ENCODE data around the gene KANSL1L.
"Not testable (repeated sequence)": the region's sequence is repeated elsewhere in the genome, so short reads cannot be mapped to it uniquely, and the experiment has no call there.

Gene KANSL1L

DNA sequence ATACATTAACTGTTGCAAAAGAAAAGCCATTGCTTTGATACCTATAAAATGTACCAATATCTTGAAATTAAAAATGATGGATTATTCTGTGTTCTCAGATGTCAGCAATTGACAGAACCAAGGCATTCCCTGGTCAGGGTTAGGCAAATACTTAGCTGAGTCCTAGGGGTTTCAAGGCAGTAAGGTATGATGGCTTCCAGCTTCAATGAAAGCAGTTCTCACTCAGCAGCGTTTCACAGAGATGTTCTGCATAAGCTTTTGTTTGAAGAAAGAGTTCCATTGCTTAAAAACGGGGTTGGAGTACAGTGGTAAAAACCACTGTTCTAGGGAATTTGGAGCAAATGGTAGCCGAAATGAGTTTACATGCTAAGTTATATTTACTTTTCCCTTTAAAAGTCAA lies 17.0 kb upstream of the KANSL1L start:
- Mint-ChIP-seq H3K4me1 (peaks cover 3% of the 10 kb centered on the region), H3K27ac (no peak overlapping the region), H3K4me3 (no peak overlapping the region), H3K36me3 (peaks cover 8% of the 10 kb centered on the region), H3K27me3 (no peaks in the 10 kb centered on the region), H3K9me3 (peaks cover 9% of the 10 kb centered on the region)

DNA sequence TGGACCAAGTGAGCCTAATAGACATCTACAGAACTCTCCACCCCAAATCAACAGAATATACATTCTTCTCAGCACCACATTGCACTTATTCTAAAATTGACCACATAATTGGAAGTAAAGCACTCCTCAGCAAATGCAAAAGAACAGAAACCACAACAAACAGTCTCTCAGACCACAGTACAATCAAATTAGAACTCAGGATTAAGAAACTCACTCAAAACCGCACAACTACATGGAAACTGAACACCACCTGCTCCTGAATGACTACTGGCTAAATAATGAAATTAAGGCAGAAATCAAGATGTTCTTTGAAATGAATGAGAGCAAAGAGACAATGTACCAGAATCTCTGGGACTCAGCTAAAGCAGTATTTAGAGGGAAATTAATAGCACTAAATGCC lies 12.7 kb upstream of the KANSL1L start:
- H3K4me1 Mint-ChIP-seq: peaks cover 28% of the 10 kb centered on the region
- H3K9me3 Mint-ChIP-seq: peaks cover 15% of the 10 kb centered on the region
- peaks cover 11% of the 10 kb centered on the region for H3K36me3 Mint-ChIP-seq
- not testable (repeated sequence) for H3K27ac Mint-ChIP-seq, H3K4me3 Mint-ChIP-seq, H3K27me3 Mint-ChIP-seq

DNA sequence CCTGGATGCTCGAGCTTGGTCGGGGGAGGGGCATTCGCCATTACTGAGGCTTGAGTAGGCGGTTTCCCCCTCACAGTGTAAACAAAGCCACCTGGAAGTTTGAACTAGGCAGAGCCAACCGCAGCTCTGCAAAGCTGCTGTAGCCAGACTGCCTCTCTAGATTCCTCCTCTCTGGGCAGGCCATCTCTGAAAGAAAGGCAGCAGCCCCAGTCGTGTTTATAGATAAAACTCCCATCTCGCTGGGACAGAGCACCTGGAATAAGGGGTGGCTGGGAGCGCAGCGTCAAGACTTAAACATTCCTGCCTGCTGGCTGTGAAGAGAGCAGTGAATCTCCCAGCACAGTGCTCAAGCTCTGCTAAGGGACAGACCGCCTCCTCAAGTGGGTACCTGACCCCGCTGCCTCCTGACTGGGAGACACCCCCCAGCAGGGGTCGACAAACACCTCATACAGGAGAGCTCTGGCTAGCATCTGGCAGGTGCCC lies 10.4 kb upstream of the KANSL1L start:
- H3K4me1 Mint-ChIP-seq: peaks cover 29% of the 10 kb centered on the region
- H3K27ac Mint-ChIP-seq, H3K27me3 Mint-ChIP-seq: not testable (repeated sequence)
- H3K4me3 Mint-ChIP-seq: peak overlapping the region; percentile 33
- H3K36me3 Mint-ChIP-seq: peaks cover 11% of the 10 kb centered on the region
- peaks cover 15% of the 10 kb centered on the region for H3K9me3 Mint-ChIP-seq

DNA sequence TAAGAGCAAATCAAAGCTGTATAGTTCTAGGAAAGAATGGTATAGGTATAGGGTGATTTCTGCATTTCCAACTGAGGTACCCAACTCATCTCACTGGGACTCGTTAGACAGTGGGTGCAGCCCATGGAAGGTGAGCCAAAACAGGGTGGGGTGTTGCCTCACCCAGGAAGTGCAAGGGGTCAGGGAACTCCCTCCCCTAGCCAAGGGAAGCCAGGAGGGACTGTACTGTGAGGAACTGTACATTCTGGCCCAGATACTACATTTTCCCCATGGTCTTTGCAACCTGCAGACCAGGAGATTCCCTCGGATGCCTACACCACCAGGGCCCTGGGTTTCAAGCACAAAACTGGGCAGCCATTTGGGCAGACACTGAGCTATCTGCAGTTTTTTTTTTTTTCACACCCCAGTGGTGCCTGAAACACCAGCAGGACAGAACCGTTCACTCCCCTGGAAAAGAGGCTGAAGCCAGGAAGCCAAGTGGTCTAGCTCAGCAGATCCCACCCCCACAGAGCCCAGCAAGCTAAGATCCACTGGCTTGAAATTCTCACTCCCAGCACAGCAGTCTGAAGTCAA lies 9.9 kb upstream of the KANSL1L start:
- peaks cover 15% of the 10 kb centered on the region for H3K9me3 Mint-ChIP-seq
- not testable (repeated sequence) for H3K27me3 Mint-ChIP-seq, H3K27ac Mint-ChIP-seq
- H3K4me3 Mint-ChIP-seq: peak overlapping the region; percentile 33
- peaks cover 11% of the 10 kb centered on the region for H3K36me3 Mint-ChIP-seq
- H3K4me1 Mint-ChIP-seq: peaks cover 29% of the 10 kb centered on the region

DNA sequence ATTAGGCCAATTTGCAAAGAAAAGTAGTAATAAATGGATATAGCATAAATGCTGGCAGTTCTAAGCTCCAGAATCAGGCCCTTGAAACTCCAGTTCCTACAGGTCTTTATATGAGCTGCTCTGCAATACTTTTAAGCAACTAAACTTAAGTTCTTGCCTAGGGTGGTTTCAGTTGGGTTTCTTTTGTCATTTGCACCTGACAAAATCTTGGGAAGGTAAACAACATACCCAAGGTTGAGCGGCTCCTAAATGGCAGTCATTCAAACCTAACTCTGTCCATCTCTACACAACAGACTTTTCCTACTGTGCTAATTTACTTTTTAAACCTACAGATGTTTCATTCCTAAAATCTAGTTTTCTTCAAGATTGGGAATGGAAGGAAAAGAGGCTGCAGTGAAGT lies 9.3 kb upstream of the KANSL1L start:
- Mint-ChIP-seq H3K36me3 (peaks cover 11% of the 10 kb centered on the region), H3K4me1 (peaks cover 29% of the 10 kb centered on the region), H3K9me3 (peaks cover 15% of the 10 kb centered on the region), H3K27ac (no peak overlapping the region), H3K4me3 (no peak overlapping the region), H3K27me3 (no peaks in the 10 kb centered on the region)

DNA sequence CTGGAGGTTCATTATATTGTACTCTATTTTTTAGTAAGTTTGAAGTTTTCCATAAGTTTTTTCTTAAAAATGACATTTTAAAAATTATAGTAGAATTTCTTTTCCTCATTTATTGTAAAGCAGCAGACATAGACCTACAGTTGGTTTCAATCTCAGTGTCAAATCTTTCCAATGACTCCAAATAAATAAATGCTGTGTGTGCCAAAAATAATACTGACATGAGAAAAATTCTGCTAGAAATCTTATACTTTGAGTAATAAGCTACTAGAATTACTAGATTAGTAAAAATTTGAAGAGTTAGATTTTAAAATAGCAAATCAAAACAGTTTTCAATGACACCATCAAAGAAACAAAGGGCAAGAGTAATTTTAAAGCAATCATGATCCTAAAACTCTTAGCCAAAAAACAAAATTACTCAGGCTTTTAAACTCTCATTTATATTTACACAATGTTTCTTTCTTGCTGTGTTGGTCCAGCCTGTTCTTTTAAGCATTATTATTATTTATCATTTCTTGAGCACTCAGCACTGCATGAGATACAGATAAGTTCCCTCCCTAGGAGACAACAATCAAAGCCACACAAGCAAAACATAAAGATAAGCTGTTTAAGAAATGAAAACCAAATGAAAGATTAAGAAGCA lies 8.3 kb upstream of the KANSL1L start:
- H3K4me1 Mint-ChIP-seq: peaks cover 29% of the 10 kb centered on the region
- H3K27ac Mint-ChIP-seq: no peak overlapping the region
- no peaks in the 10 kb centered on the region for H3K27me3 Mint-ChIP-seq
- H3K4me3 Mint-ChIP-seq: no peak overlapping the region
- H3K9me3 Mint-ChIP-seq: peaks cover 15% of the 10 kb centered on the region
- peaks cover 11% of the 10 kb centered on the region for H3K36me3 Mint-ChIP-seq

DNA sequence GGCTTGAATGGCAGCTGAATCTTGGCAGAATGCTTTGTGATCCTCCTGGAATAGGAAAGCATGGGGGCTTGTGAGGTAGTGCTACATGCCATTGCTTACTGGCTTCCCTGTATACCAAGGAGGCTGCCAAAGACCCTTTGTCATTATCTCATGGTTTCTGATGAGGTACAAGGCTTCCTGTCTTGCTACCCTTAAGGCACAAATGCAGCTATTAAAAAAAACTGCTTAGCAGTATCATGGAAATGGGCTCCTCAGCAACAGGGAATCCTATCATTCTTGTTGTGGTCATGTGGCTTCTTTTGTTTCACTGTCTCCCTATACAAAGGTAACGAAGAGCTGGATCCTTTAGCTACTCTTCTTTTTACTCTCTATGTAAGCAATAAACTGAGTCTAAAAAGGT lies 6.6 kb upstream of the KANSL1L start:
- no peaks in the 10 kb centered on the region for H3K27me3 Mint-ChIP-seq
- H3K4me3 Mint-ChIP-seq: no peak overlapping the region
- peaks cover 2% of the 10 kb centered on the region for H3K9me3 Mint-ChIP-seq
- H3K36me3 Mint-ChIP-seq: peaks cover 2% of the 10 kb centered on the region
- H3K27ac Mint-ChIP-seq: no peak overlapping the region
- H3K4me1 Mint-ChIP-seq: peaks cover 30% of the 10 kb centered on the region

DNA sequence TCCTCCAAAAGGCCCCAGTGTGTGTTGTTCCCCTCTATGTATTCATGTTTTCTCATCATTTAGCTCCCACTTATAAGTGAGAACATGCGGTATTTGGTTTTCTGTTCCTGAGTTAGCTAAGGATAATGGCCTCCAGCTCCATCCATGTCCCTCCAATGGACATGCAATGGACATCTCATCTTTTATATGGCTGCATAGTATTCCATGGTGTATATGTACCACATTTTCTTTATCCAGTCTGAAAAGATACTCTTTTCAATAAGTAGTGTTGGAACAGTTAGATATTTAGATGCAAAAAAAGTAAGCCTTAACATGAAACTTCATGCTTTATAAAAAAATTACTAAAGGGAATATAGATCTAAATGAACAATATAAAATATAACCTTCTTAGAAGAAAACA lies 5.9 kb upstream of the KANSL1L start:
- peaks cover 35% of the 10 kb centered on the region for H3K4me1 Mint-ChIP-seq
- H3K9me3 Mint-ChIP-seq, H3K27ac Mint-ChIP-seq, H3K4me3 Mint-ChIP-seq, H3K27me3 Mint-ChIP-seq, H3K36me3 Mint-ChIP-seq: not testable (repeated sequence)

DNA sequence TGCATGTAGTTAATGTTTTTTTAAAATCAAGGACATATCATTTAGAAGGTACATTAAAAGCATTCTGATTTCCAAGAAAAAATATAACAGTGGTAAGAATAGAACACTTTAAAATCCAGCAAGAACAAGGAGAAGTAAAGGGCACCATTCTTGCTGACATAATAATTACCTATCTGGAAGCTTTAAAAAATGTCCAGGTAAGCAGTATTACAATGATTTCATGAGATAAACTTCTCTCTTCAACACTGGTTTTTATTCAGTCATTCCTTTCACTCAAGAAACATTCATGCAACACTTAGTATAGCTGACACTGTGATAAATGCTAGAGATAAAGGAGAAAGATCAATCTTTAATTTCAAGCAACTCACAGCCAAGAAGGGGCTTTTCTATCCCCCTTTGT lies 2.9 kb upstream of the KANSL1L start:
- Mint-ChIP-seq H3K27me3 (no peaks in the 10 kb centered on the region), H3K4me1 (peaks cover 32% of the 10 kb centered on the region), H3K27ac (no peak overlapping the region), H3K36me3 (no peaks in the 10 kb centered on the region), H3K9me3 (no peaks in the 10 kb centered on the region), H3K4me3 (no peak overlapping the region)

DNA sequence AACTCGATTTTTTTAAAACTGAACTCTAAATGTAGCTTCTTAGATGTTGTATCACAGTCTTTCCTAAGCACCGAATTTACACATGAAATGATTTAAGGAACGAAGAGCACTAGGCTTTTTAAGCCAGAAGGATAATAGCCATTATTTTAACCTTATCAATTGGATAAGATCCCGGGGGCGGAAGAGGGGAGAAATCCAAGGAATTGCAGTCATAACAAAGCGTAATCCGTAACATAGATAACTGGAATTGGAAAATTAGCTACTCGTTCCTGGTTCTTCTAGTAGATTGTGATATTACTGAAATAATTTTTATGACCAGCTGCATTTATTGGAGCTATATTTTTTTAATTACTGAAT lies 988 bp upstream of the KANSL1L start:
- Mint-ChIP-seq H3K27ac (no peak overlapping the region), H3K27me3 (no peaks in the 10 kb centered on the region), H3K9me3 (no peaks in the 10 kb centered on the region), H3K4me1 (peaks cover 40% of the 10 kb centered on the region), H3K36me3 (no peaks in the 10 kb centered on the region), H3K4me3 (peak overlapping the region; percentile 88)

DNA sequence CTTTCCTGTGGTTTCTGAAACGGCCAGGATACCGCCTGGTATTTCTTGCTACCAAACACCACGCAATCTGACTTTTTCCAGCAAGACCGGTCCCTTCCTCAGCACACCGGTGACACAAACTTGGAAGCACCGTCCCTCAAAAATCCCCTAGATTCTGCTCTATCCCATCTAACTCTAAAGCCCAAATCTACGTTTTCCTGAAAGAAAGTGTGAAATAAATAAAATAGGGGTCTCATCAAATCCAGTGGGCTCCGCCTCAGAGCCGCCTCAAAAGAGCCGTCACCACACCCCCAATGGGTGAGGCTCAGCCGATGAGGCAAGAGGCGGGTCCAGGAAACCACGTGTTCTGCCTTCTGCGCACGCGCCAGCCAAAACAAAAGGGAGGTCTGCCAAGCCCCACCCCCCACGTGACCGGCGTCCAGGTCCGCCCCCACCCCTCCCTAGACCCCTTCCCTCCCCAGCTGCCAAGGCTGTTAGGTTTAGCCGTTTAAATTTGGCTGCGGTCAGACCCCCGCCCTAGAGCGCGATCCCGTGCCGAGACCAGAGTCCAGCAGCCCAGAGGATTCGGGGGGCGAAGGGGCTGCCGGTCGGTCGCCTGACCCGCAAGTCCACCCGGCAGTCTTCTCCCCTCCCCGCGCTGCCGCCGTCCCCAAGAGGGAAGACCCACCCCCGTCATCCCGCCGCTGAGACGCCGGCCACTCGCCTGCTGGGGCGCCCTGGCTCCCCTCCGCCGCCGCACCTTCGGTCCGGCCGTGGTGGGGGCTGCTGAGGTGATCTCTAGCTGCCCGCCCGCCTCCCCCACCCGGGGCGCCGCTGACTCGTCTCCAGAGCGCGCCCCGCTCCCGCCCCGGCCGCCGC lies 534 bp downstream of the KANSL1L start:
- Mint-ChIP-seq H3K27me3 (no peaks in the 10 kb centered on the region), H3K9me3 (no peaks in the 10 kb centered on the region), H3K4me3 (peak overlapping the region; percentile 99), H3K36me3 (no peaks in the 10 kb centered on the region), H3K4me1 (peaks cover 40% of the 10 kb centered on the region), H3K27ac (peak overlapping the region; percentile 99)

DNA sequence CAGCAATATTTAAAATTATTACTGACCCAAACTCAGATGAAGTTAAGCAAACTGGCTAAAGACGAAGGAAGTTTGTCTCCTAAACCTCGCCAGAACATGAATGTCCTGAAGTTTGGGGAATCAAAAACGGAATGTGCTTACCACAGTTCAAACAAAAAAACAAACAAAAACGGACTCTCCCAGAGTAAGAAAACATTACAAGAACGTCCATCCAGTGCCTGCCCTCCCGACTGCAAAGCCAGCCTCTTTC lies 1.1 kb downstream of the KANSL1L start:
- H3K27me3 Mint-ChIP-seq: no peaks in the 10 kb centered on the region
- H3K4me1 Mint-ChIP-seq: peaks cover 40% of the 10 kb centered on the region
- no peaks in the 10 kb centered on the region for H3K36me3 Mint-ChIP-seq
- H3K9me3 Mint-ChIP-seq: no peaks in the 10 kb centered on the region
- H3K4me3 Mint-ChIP-seq: peak overlapping the region; percentile 99
- H3K27ac Mint-ChIP-seq: peak overlapping the region; percentile 99

DNA sequence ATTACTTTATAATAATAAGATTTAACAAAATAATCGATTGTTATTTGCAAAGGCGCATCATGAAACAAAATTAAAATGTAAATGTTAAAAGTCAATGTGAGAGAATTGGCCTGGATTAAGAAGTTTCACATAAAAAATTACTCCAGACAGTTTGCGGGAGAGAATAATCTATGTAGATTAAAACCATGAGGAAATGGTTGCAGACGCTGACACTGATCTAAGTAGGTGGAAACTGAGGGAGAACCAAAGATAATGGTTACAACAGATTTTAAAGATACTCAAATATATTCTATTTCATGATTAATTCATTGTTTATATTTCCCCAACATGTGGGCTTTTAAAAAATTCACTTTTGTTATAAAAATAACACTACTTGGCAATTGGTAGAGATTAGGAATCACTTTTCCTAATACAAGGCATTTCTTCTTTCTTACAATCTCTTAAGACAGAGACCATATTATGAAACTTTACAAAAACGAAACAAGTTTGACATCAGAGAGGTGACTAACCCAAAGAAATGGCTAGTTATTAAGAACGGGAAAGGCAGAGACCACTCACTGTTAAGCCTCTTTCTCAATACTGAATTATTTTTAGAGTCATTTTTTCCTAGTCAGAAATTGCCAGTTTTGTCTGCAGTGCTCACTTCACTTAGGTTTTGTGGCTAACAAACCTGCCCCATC lies 1.6 kb downstream of the KANSL1L start:
- H3K36me3 Mint-ChIP-seq: no peaks in the 10 kb centered on the region
- no peaks in the 10 kb centered on the region for H3K9me3 Mint-ChIP-seq
- no peaks in the 10 kb centered on the region for H3K27me3 Mint-ChIP-seq
- peak overlapping the region; percentile 99 for H3K27ac Mint-ChIP-seq
- peak overlapping the region; percentile 99 for H3K4me3 Mint-ChIP-seq
- H3K4me1 Mint-ChIP-seq: peaks cover 40% of the 10 kb centered on the region

DNA sequence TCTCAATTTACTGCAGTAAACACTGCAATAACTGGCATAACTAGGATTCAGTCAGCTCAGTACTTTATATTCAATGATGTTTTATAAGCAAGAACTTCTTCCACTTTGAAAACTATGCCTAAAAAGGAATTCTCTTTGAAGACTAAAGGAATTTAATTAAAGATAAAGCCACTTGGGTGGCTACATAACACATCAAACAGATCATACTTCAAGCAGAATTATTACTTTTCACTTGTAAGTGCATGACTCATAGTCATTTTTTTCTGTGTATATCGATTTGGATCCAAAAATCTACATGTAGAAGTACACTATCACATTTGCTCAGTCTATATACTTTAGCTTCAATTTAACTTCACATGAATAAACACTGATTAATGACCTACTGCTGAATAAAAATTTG lies 4.0 kb downstream of the KANSL1L start:
- peaks cover 46% of the 10 kb centered on the region for H3K4me1 Mint-ChIP-seq

DNA sequence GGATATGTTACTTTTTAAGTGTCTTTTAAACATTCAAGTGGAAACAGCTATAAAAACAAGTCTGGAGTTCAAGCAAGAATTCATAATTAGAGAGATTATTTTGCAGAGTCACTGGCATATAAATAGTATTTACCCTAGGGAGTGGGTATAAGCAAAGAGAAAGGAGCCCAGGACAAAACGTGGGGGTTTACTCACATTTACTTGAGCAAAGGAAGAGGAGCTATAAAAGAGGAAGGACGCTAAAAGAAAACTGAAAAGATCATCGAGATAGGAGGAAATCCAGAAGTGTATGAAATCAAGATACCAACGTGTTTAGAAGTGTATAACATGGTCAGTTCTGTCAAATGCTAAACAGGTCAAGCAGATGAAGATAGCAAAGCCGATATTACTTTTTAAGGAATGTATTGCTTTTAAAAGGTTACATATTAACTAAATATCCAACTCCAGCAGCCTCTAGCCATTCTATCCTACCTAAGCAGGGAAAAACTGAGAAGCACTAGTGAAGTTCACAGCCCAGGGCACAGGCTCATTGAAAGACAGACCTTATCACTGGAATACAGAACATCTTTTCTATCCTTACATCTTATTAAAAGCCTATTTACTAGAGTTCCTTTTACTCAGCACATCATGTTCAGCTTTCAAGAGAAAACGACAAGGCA lies 8.6 kb downstream of the KANSL1L start:
- H3K36me3 Mint-ChIP-seq: no peaks in the 10 kb centered on the region
- H3K4me1 Mint-ChIP-seq: peaks cover 20% of the 10 kb centered on the region
- peak overlapping the region; percentile 0 for H3K27ac Mint-ChIP-seq
- no peaks in the 10 kb centered on the region for H3K27me3 Mint-ChIP-seq
- H3K9me3 Mint-ChIP-seq: no peaks in the 10 kb centered on the region
- H3K4me3 Mint-ChIP-seq: no peak overlapping the region

More for the DNA sequence above, 4.0 kb downstream of the KANSL1L start:
- Mint-ChIP-seq H3K36me3 (no peaks in the 10 kb centered on the region), H3K27ac (no peak overlapping the region), H3K4me3 (no peak overlapping the region), H3K9me3 (no peaks in the 10 kb centered on the region), H3K27me3 (no peaks in the 10 kb centered on the region)

All from activated naive CD4-positive, alpha-beta T cell treated with anti-CD3 and anti-CD28 coated beads, Interleukin-2, amount 50 U/mL, for 24 hours (primary cell).